H1 (cell line): Measurements from ENCODE around the gene RNF39. TPM values are rescaled to one million over a fixed set of nuclear protein-coding genes. Genes with fewer than 3 reads are reported as not detected.

Experiments used
- CTCF ChIA-PET: fragments of 300-600 bp; sonication (Branson Sonifier 250); formaldehyde crosslinking; loops from one replicate; lab custom pipeline; 2021; ENCODE audit not compliant: partially characterized antibody; lab: Charles Lee
- POLR2A ChIA-PET: fragments of 300-600 bp; sonication (Branson Sonifier 250); formaldehyde crosslinking; loops from one replicate; lab custom pipeline; 2021; ENCODE audit warnings: inconsistent platforms; ENCODE audit not compliant: partially characterized antibody; lab: Charles Lee
- DNase-seq, 2 experiments: peaks; one replicate each; pipeline versions ENCODE4 v3.0.0 to v3.0.0-alpha.2; 2010 to 2022; ENCODE audit warnings: low spot score in 2 of 2, low read depth in 1 of 2, mixed read lengths in 1 of 2
- FAIRE-seq: peaks from 2 replicates; lab custom pipeline; 2011; peaks lifted over from hg19 to GRCh38; lab: Jason Lieb, UNC
- H2AFZ ChIP-seq: 2 replicates; pipeline ENCODE4 v1.8.1; 2012; ENCODE audit warnings: low read length, inconsistent platforms
- H2AK5ac ChIP-seq: 2 replicates; pipeline ENCODE4 v1.6.1; 2013; ENCODE audit warnings: low read depth, low read length
- H2BK120ac ChIP-seq: replicated peaks from 2 replicates; pipeline ENCODE3; 2013; ENCODE audit warnings: low read depth, low read length, inconsistent platforms
- H2BK12ac ChIP-seq: 2 replicates; pipeline ENCODE4 v1.6.1; 2013; ENCODE audit warnings: low read depth, low read length
- H2BK15ac ChIP-seq: 2 replicates; pipeline ENCODE4 v1.6.1; 2013; ENCODE audit warnings: low read length
- H2BK20ac ChIP-seq: 2 replicates; pipeline ENCODE4 v1.6.1; 2013; ENCODE audit warnings: low read length
- H2BK5ac ChIP-seq: 2 replicates; pipeline ENCODE4 v1.6.1; 2013; ENCODE audit warnings: low read depth, low read length
- H3K14ac ChIP-seq: 2 replicates; pipeline ENCODE4 v1.6.1; 2013; ENCODE audit warnings: inconsistent platforms; ENCODE audit not compliant: insufficient read length
- H3K18ac ChIP-seq: 2 replicates; pipeline ENCODE4 v1.6.1; 2013; ENCODE audit warnings: low read length; ENCODE audit errors: extremely low read depth
- H3K23ac ChIP-seq: 2 replicates; pipeline ENCODE4 v1.6.1; 2013; ENCODE audit warnings: inconsistent platforms; ENCODE audit not compliant: insufficient read length
- H3K23me2 ChIP-seq: 2 replicates; pipeline ENCODE4 v1.6.1; 2013; ENCODE audit warnings: low read depth, low read length
- H3K27ac ChIP-seq: 2 replicates; pipeline ENCODE4 v1.6.1; 2011; ENCODE audit warnings: low read depth, low read length, inconsistent platforms
- H3K27me3 ChIP-seq, 4 experiments: replicated peaks in 1 of 4; 1 replicate in 1 of 4; 2 replicates in 3 of 4; pipeline versions ENCODE4 v1.6.1 to v1.8.1; 2011 to 2013; ENCODE audit warnings: low read length in 3 of 4, mild to moderate bottlenecking in 3 of 4, inconsistent platforms in 2 of 4, mixed read lengths in 2 of 4, moderate library complexity in 1 of 4; ENCODE audit not compliant: control insufficient read depth in 3 of 4, insufficient read depth in 3 of 4; ENCODE audit errors: extremely low read depth in 1 of 4
- H3K36me3 ChIP-seq, 4 experiments: 2 replicates each; pipeline versions ENCODE4 v1.6.1 to v1.8.1; 2011 to 2013; ENCODE audit warnings: mild to moderate bottlenecking in 4 of 4, low read length in 3 of 4, moderate library complexity in 2 of 4, control low read depth in 1 of 4, inconsistent platforms in 1 of 4; ENCODE audit not compliant: insufficient read depth in 4 of 4, control insufficient read depth in 2 of 4
- H3K4ac ChIP-seq: replicated peaks from 2 replicates; pipeline ENCODE3; 2013; ENCODE audit warnings: low read length, low read depth, mixed read lengths, inconsistent platforms; ENCODE audit not compliant: insufficient read length
- H3K4me1 ChIP-seq, 4 experiments: replicated peaks in 1 of 4; 1 replicate in 1 of 4; 2 replicates in 3 of 4; pipeline versions ENCODE4 v1.6.1 to v1.8.1; 2011 to 2013; ENCODE audit warnings: low read length in 3 of 4, inconsistent platforms in 2 of 4, mixed read lengths in 1 of 4; ENCODE audit not compliant: insufficient read depth in 4 of 4, control insufficient read depth in 3 of 4
- H3K4me2 ChIP-seq, 2 experiments: 2 replicates each; pipeline versions ENCODE4 v1.6.1 to v1.8.1; 2011 to 2013; ENCODE audit warnings: low read depth in 2 of 2, low read length in 2 of 2, control low read depth in 1 of 2, inconsistent platforms in 1 of 2, mild to moderate bottlenecking in 1 of 2; ENCODE audit not compliant: insufficient read depth in 1 of 2
- H3K4me3 ChIP-seq, 4 experiments: fragments of 200-600, 300-600 bp in 1 of 4; sonication (generic), shearing (Covaris generic), sonication (Bioruptor Twin) in 1 of 4; 2 replicates each; pipeline versions ENCODE4 v1.5.1 to v1.8.1; 2011 to 2016; ENCODE audit warnings: low read length in 4 of 4, low read depth in 3 of 4, control low read depth in 2 of 4, inconsistent platforms in 2 of 4, mild to moderate bottlenecking in 2 of 4, mixed read lengths in 1 of 4, moderate library complexity in 1 of 4; ENCODE audit not compliant: insufficient read depth in 2 of 4; ENCODE audit errors: extremely low read depth in 1 of 4
- H3K56ac ChIP-seq: replicated peaks from 2 replicates; pipeline ENCODE3; 2013; ENCODE audit warnings: low read depth, mild to moderate bottlenecking, mixed read lengths, low read length, inconsistent platforms; ENCODE audit not compliant: insufficient read length
- H3K79me1 ChIP-seq: 2 replicates; pipeline ENCODE4 v1.6.1; 2013; ENCODE audit warnings: low read depth, low read length, control low read depth
- H3K79me2 ChIP-seq, 2 experiments: 2 replicates each; pipeline versions ENCODE4 v1.6.1 to v1.8.1; 2012 to 2013; ENCODE audit warnings: low read length in 2 of 2, mild to moderate bottlenecking in 2 of 2, inconsistent platforms in 1 of 2; ENCODE audit not compliant: insufficient read depth in 2 of 2, control insufficient read depth in 1 of 2
- H3K9ac ChIP-seq, 4 experiments: replicated peaks in 1 of 4; 1 replicate in 1 of 4; 2 replicates in 3 of 4; pipeline versions ENCODE4 v1.6.1 to v1.8.1; 2011 to 2013; ENCODE audit warnings: low read depth in 3 of 4, low read length in 3 of 4, control low read depth in 2 of 4, mild to moderate bottlenecking in 2 of 4, moderate library complexity in 2 of 4, inconsistent platforms in 1 of 4; ENCODE audit errors: extremely low read depth in 1 of 4
- H3K9me3 ChIP-seq, 2 experiments: 2 replicates each; pipeline versions ENCODE4 v1.6.1 to v1.8.1; 2012 to 2013; ENCODE audit warnings: mild to moderate bottlenecking in 2 of 2, moderate library complexity in 2 of 2, control low read depth in 1 of 2, inconsistent platforms in 1 of 2, low read depth in 1 of 2, low read length in 1 of 2, mixed read lengths in 1 of 2; ENCODE audit not compliant: insufficient read depth in 2 of 2
- H4K20me1 ChIP-seq, 2 experiments: replicated peaks in 1 of 2; 2 replicates each; pipeline versions ENCODE3 to v1.8.1; 2011 to 2013; ENCODE audit warnings: inconsistent platforms in 2 of 2, low read length in 2 of 2, mild to moderate bottlenecking in 1 of 2; ENCODE audit not compliant: insufficient read depth in 2 of 2, control insufficient read depth in 1 of 2
- H4K5ac ChIP-seq: 2 replicates; pipeline ENCODE4 v1.6.1; 2013; ENCODE audit warnings: low read length, low read depth, mixed read lengths, inconsistent platforms; ENCODE audit not compliant: insufficient read length
- H4K8ac ChIP-seq: 2 replicates; pipeline ENCODE4 v1.8.0; 2013; ENCODE audit warnings: mild to moderate bottlenecking, moderate library complexity, low read length, inconsistent platforms; ENCODE audit not compliant: insufficient read depth; ENCODE audit errors: extremely low read depth
- H4K91ac ChIP-seq: replicated peaks from 2 replicates; pipeline ENCODE3; 2013; ENCODE audit warnings: low read length, mixed read lengths, inconsistent platforms; ENCODE audit not compliant: insufficient read length
- ATF3 ChIP-seq: IDR thresholded peaks from 2 replicates; pipeline ENCODE4 v1.6.1; 2011; ENCODE audit warnings: low read depth, mild to moderate bottlenecking, low read length; ENCODE audit not compliant: insufficient read depth
- CBX5 ChIP-seq: fragments of 300-800, 300-1000 bp; sonication (generic); IDR thresholded peaks from 2 replicates; pipeline ENCODE4 v1.7.1; 2016; ENCODE audit warnings: antibody characterized with exemption, low read length, low read depth
- EP300 ChIP-seq, 2 experiments: IDR thresholded peaks; 1 replicate in 1 of 2; 2 replicates in 1 of 2; pipeline ENCODE4 v1.6.1; 2011 to 2012; ENCODE audit warnings: low read depth in 2 of 2, low read length in 2 of 2, mild to moderate bottlenecking in 2 of 2, borderline replicate concordance in 1 of 2, inconsistent platforms in 1 of 2, moderate library complexity in 1 of 2
- EZH2 ChIP-seq: fragments of 200-600 bp; sonication (generic); IDR thresholded peaks from 2 replicates; pipeline ENCODE4 v1.7.1; 2012; ENCODE audit warnings: low read depth, mild to moderate bottlenecking, moderate library complexity, low read length, inconsistent platforms; ENCODE audit not compliant: severe bottlenecking
- GABPA ChIP-seq: IDR thresholded peaks from 2 replicates; pipeline ENCODE4 v1.6.1; 2011; ENCODE audit warnings: mild to moderate bottlenecking, low read length, moderate library complexity, borderline replicate concordance; ENCODE audit not compliant: insufficient read depth
- JUND ChIP-seq: IDR thresholded peaks from 2 replicates; pipeline ENCODE4 v1.6.1; 2011; ENCODE audit warnings: mild to moderate bottlenecking, improper control_type of control experiment, low read length
- RFX5 ChIP-seq: IDR thresholded peaks from 2 replicates; pipeline ENCODE4 v1.6.1; 2011; ENCODE audit warnings: low read depth, low read length, improper control_type of control experiment, borderline replicate concordance
- RNF2 ChIP-seq: fragments of 200-900, 300-1000 bp; sonication (generic); IDR thresholded peaks from 2 replicates; pipeline ENCODE4 v1.7.1; 2016; ENCODE audit warnings: borderline replicate concordance, low read depth, mild to moderate bottlenecking, antibody characterized with exemption, low read length; ENCODE audit not compliant: poor library complexity, severe bottlenecking; ENCODE audit errors: missing control alignments
- WGBS, 2 experiments: shearing (Covaris generic) in 1 of 2; methylation state at CpG; one replicate each; pipeline versions ENCODE4 v1.1.6 to v1.1.7; 2013 to 2015; ENCODE audit warnings: low lambda C conversion rate in 2 of 2, mixed read lengths in 2 of 2, inconsistent platforms in 1 of 2, low coverage in 1 of 2, missing lambda C conversion rate in 1 of 2; ENCODE audit not compliant: insufficient replicate concordance in 2 of 2, insufficient coverage in 1 of 2, insufficient read length in 1 of 2; ENCODE audit errors: extremely low coverage in 1 of 2, missing lambda C conversion rate in 1 of 2; 5-methylcytosine and 5-hydroxymethylcytosine counted together
- polyA plus RNA-seq, 7 experiments: library from polyadenylated mRNA; depleted of rRNA in 3 of 7; stranded (reverse) in 5 of 7; unstranded in 2 of 7; fragments of >200 nt in 5 of 7; fragments of 200-250 nt in 2 of 7; gene quantifications; 1 replicate in 5 of 7; 2 replicates in 1 of 7; 4 replicates in 1 of 7; pipeline versions ENCODE4 v1.2.1 to v1.2.3, GENCODE V29; 2011 to 2013; ENCODE audit warnings: missing spikeins in 2 of 7, mixed read lengths in 2 of 7
- total RNA-seq: library from RNA; stranded (reverse); fragmentation: NEBNext Ultra II Directional; extraction: Animal tissue kit (Norgen Biotek cat#: 25700); gene quantifications from 2 replicates; pipeline ENCODE4 v1.2.1, GENCODE V29; 2021

The RNF39 gene
- total and polyA plus RNA-seq, 2 of the 8 experiments (the other 6 are each of a cell fraction or from before 2014, with no cell fraction given): 1.4 to 2.3 TPM

GRCh38 chr6:30093951-30094661 is 18.5 kb upstream of the RNF39 start:
- Histone ChIP-seq H2BK12ac (no peak overlapping the region), H3K4ac (no peak overlapping the region), H4K91ac (no peak overlapping the region), H3K4me2 (no peak overlapping the region), H3K27me3 (peaks cover 4 to 25% (median 15%) of the 10 kb centered on the region in 4 experiments), H3K9me3 (no peaks in the 10 kb centered on the region), H3K4me1 (peaks cover 0 to 5% (median 0%) of the 10 kb centered on the region in 4 experiments; a peak in 2 of 7 replicates), H3K18ac (no peak overlapping the region), H2BK120ac (no peak overlapping the region), H3K14ac (no peak overlapping the region), H3K27ac (no peak overlapping the region), H2BK5ac (no peak overlapping the region), H2BK20ac (no peak overlapping the region), H2AK5ac (no peak overlapping the region), H3K9ac (no peak overlapping the region), H4K20me1 (no peaks in the 10 kb centered on the region), H3K23me2 (0 out of 2 replicates have a peak, but pooled peaks cover 1% of the 10 kb centered on the region), H3K79me1 (no peaks in the 10 kb centered on the region), H3K79me2 (no peaks in the 10 kb centered on the region), H3K4me3 (no peak overlapping the region), H2BK15ac (no peak overlapping the region), H4K5ac (no peak overlapping the region), H3K36me3 (no peaks in the 10 kb centered on the region), H2AFZ (no peak overlapping the region), H3K56ac (no peak overlapping the region), H4K8ac (no peak overlapping the region), H3K23ac (no peak overlapping the region)
- ChIA-PET CTCF (interaction anchor here (0.8 to 4.5 kb wide), 6 partner anchors 8 to 74 kb away, joined by 3 to 23 read pairs (median 4); no protein-coding TSS in a partner anchor), POLR2A (no interaction called here)
- DNase-seq: no peak
- no peak for FAIRE-seq
- 79% methylated on average over 4 of the region's 5 CpGs; no CpG with 5 or more reads in 1 of the 2 experiments for WGBS, 2 experiments
- TF ChIP-seq ATF3 (no peak), EZH2 (no peak), EP300 (IDR thresholded peaks at IDR 0.05; ENCODE audit: borderline replicate concordance in 1 of 2, low read depth in 2 of 2, low read length in 2 of 2) (no peak), RNF2 (no peak), CBX5 (no peak), GABPA (no peak), JUND (no peak), RFX5 (no peak)
